ENCODE data around the gene GRM8.

- no peak for TF ChIP-seq CTCF (IDR thresholded peaks at IDR 0.05; ENCODE audit: borderline replicate concordance, extremely low read depth, low read length, poor library complexity, severe bottlenecking)
- no peak for TF ChIP-seq EZH2 (IDR thresholded peaks at IDR 0.05; ENCODE audit: borderline replicate concordance, low read depth, low read length, severe bottlenecking)
Measured at GRCh38 chr7:126487728-126488442, 764.9 kb downstream of the GRM8 start.

All from DND-41 (cell line).